Body of pancreas (tissue), 4 donors: ENCODE data around the gene IL2RA. TPM values are rescaled to one million over a fixed set of nuclear protein-coding genes. Genes with fewer than 3 reads are reported as not detected.
A peak's percentile ranks its signal among the peaks of the same experiment; 100 is the strongest.

Source experiments
- ATAC-seq: fragments of 150-250 bp; one replicate; pipeline ENCODE4 v1.9.1; 2016
- DNase-seq, 4 donors: peaks; one replicate each; pipeline ENCODE4 v3.0.0-alpha.2; 2019
- H3K27ac ChIP-seq, 4 donors: fragments of 200-600 bp; sonication (generic); 1 replicate in 3 of 4; 2 replicates in 1 of 4; pipeline versions ENCODE4 v1.5.1 to v1.6.1; 2016 to 2019; ENCODE audit warnings: mild to moderate bottlenecking in 1 of 4, mixed read lengths in 1 of 4, moderate library complexity in 1 of 4
- H3K27me3 ChIP-seq, 2 donors: fragments of 200-600 bp; sonication (generic); one replicate each; pipeline ENCODE4 v1.6.0; 2016; ENCODE audit warnings: mild to moderate bottlenecking in 1 of 2
- H3K36me3 ChIP-seq, 2 donors: fragments of 200-600 bp; sonication (generic); replicated peaks in 1 of 2; 2 replicates each; pipeline ENCODE4 v1.5.1; 2016; ENCODE audit warnings: low read depth in 2 of 2; ENCODE audit not compliant: insufficient read depth in 1 of 2
- H3K4me1 ChIP-seq: fragments of 200-600 bp; sonication (generic); one replicate; pipeline ENCODE4 v1.6.0; 2016
- H3K4me3 ChIP-seq, 2 donors: fragments of 200-600 bp; sonication (generic); 1 replicate in 1 of 2; 2 replicates in 1 of 2; pipeline ENCODE4 v1.5.1; 2016 to 2019
- H3K9me3 ChIP-seq, 3 donors: fragments of 200-600 bp; sonication (generic); 1 replicate in 2 of 3; 2 replicates in 1 of 3; pipeline ENCODE4 v1.5.1; 2016
- CTCF ChIP-seq, 7 experiments: fragments of 450-650 bp in 4 of 7; fragments of 200-600 bp in 3 of 7; sonication (generic) in 3 of 7; IDR thresholded peaks; one replicate each; pipeline ENCODE4 v1.5.1; 2016 to 2019; ENCODE audit warnings: antibody characterized with exemption in 7 of 7
- POLR2A ChIP-seq, 3 donors: fragments of 450-650 bp; IDR thresholded peaks; one replicate each; pipeline ENCODE4 v1.6.1; 2016; ENCODE audit warnings: antibody characterized with exemption in 3 of 3, mild to moderate bottlenecking in 2 of 3
- WGBS, 2 donors: methylation state at CpG; one replicate each; pipeline ENCODE4 v1.1.5; 2017; 5-methylcytosine and 5-hydroxymethylcytosine counted together
- intact Hi-C: fragments of 100-400 bp; cut with DNase I; formaldehyde crosslinking; loops from one replicate; pipeline ENCODE4 v1.15.1; 2023
- total RNA-seq, 2 donors: library from RNA; depleted of rRNA; stranded (reverse); fragments of >200 nt; gene quantifications; one replicate each; pipeline ENCODE4 v1.1.0, GENCODE V29; 2016

The IL2RA gene
- total RNA-seq, 2 donors from 2014 or later: 0.52 to 0.99 TPM

- Histone ChIP-seq H3K27ac (no peak overlapping the region), H3K36me3 (no peaks in the 10 kb centered on the region), H3K27me3 (no peaks in the 10 kb centered on the region), H3K4me3 (no peak overlapping the region), H3K9me3 (no peaks in the 10 kb centered on the region), H3K4me1 (no peaks in the 10 kb centered on the region)
- WGBS, 2 donors: 71 to 97% methylated on average over 4 to 5 of the region's 5 CpGs
- TF ChIP-seq POLR2A (IDR thresholded peaks at IDR 0.05): no peak
- no peak for TF ChIP-seq CTCF (IDR thresholded peaks at IDR 0.05)
- DNase-seq: peak in 1 of 4 donors; percentile 0
- intact Hi-C loops: no loop called here
- no peak for ATAC-seq
Observed at GRCh38 chr10:6070660-6071059, 8.5 kb upstream of the IL2RA start.

GRCh38 chr10:6069081-6069931, 7.1 kb upstream of the IL2RA start:
- ATAC-seq (no peak), DNase-seq (peak in 1 of 4 donors; percentile 0)
- no peaks in the 10 kb centered on the region for H3K27me3 ChIP-seq
- H3K36me3 ChIP-seq: no peaks in the 10 kb centered on the region
- WGBS, 2 donors: 64 to 70% methylated on average over 11 of the region's 11 CpGs
- intact Hi-C loops: no loop called here
- no peak for TF ChIP-seq CTCF (IDR thresholded peaks at IDR 0.05)
- no peak for TF ChIP-seq POLR2A (IDR thresholded peaks at IDR 0.05)
- no peaks in the 10 kb centered on the region for H3K4me1 ChIP-seq
- no peak overlapping the region for H3K4me3 ChIP-seq
- no peak overlapping the region for H3K27ac ChIP-seq
- no peaks in the 10 kb centered on the region for H3K9me3 ChIP-seq

- peak in 2 of 4 donors; percentile 5 to 41 for DNase-seq
- H3K36me3 ChIP-seq: no peaks in the 10 kb centered on the region
- WGBS, 2 donors: 65 to 78% methylated on average over 8 of the region's 8 CpGs
- no peaks in the 10 kb centered on the region for H3K9me3 ChIP-seq
- H3K27ac ChIP-seq: no peak overlapping the region
- H3K27me3 ChIP-seq: no peaks in the 10 kb centered on the region
- no peak for ATAC-seq
- TF ChIP-seq POLR2A (IDR thresholded peaks at IDR 0.05) (no peak), CTCF (IDR thresholded peaks at IDR 0.05) (no peak)
- intact Hi-C loops: no loop called here
- H3K4me1 ChIP-seq: no peaks in the 10 kb centered on the region
- no peak overlapping the region for H3K4me3 ChIP-seq
Observed at GRCh38 chr10:6068422-6068821, 6.3 kb upstream of the IL2RA start.

- H3K4me1 ChIP-seq: no peaks in the 10 kb centered on the region
- no peaks in the 10 kb centered on the region for H3K27me3 ChIP-seq
- H3K27ac ChIP-seq: no peak overlapping the region
- ATAC-seq (no peak), DNase-seq (peak in 1 of 4 donors; percentile 0)
- intact Hi-C loops: no loop called here
- TF ChIP-seq CTCF (IDR thresholded peaks at IDR 0.05): no peak
- TF ChIP-seq POLR2A (IDR thresholded peaks at IDR 0.05): no peak
- no peak overlapping the region for H3K4me3 ChIP-seq
- no peaks in the 10 kb centered on the region for H3K36me3 ChIP-seq
- H3K9me3 ChIP-seq: no peaks in the 10 kb centered on the region
- 62 to 66% methylated on average over 6 of the region's 6 CpGs for WGBS, 2 donors
Observed at GRCh38 chr10:6068006-6068405, 5.8 kb upstream of the IL2RA start.

GRCh38 chr10:6067457-6067856, 5.3 kb upstream of the IL2RA start:
- no peak for TF ChIP-seq CTCF (IDR thresholded peaks at IDR 0.05)
- TF ChIP-seq POLR2A (IDR thresholded peaks at IDR 0.05): no peak
- H3K9me3 ChIP-seq: no peaks in the 10 kb centered on the region
- no peaks in the 10 kb centered on the region for H3K4me1 ChIP-seq
- DNase-seq (peak in 1 of 4 donors; percentile 0), ATAC-seq (no peak)
- no peaks in the 10 kb centered on the region for H3K27me3 ChIP-seq
- H3K27ac ChIP-seq: no peak overlapping the region
- WGBS, 2 donors: 58% methylated on average over 4 of the region's 4 CpGs
- no peaks in the 10 kb centered on the region for H3K36me3 ChIP-seq
- intact Hi-C loops: no loop called here
- no peak overlapping the region for H3K4me3 ChIP-seq
